SK-N-SH treated with all-trans-retinoic acid at 6 μM for 48 hours (cell line): ENCODE data around the gene NUFIP1.

Experiments used
- ATAC-seq: fragments of 200-7000 bp; cut with Tn5 transposase; 3 replicates; pipeline ENCODE4 v1.9.1; 2020; ENCODE audit warnings: mild to moderate bottlenecking, moderate library complexity
- ARNTL ChIP-seq: fragments of 450-650 bp; formaldehyde crosslinking; IDR thresholded peaks from 2 replicates; pipeline ENCODE4 v1.5.0; 2020; ENCODE audit warnings: low read depth, mild to moderate bottlenecking, moderate library complexity, borderline replicate concordance
- BACH2 ChIP-seq: fragments of 250-450 bp; sonication (Bioruptor Pico); IDR thresholded peaks from 2 replicates; pipeline ENCODE4 v1.9.0; 2021; ENCODE audit warnings: mild to moderate bottlenecking, borderline replicate concordance
- CREB5 ChIP-seq: fragments of 250-450 bp; sonication (Bioruptor Pico); IDR thresholded peaks from 2 replicates; pipeline ENCODE4 v1.5.1; 2020; ENCODE audit warnings: low read depth, mild to moderate bottlenecking, moderate library complexity
- CSDC2 ChIP-seq: fragments of 250-450 bp; sonication (Bioruptor Pico); IDR thresholded peaks from 2 replicates; pipeline ENCODE4 v1.5.0; 2020; ENCODE audit warnings: mild to moderate bottlenecking, moderate library complexity
- ESRRG ChIP-seq: fragments of 250-450 bp; sonication (Bioruptor Pico); IDR thresholded peaks from 2 replicates; pipeline ENCODE4 v1.6.1; 2021; ENCODE audit warnings: mild to moderate bottlenecking
- GLIS3 ChIP-seq: fragments of 250-450 bp; sonication (Bioruptor Pico); IDR thresholded peaks from 2 replicates; pipeline ENCODE4 v1.5.0; 2020; ENCODE audit warnings: mild to moderate bottlenecking, moderate library complexity
- ISL1 ChIP-seq: fragments of 250-450 bp; sonication (Bioruptor Pico); IDR thresholded peaks from 2 replicates; pipeline ENCODE4 v2.1.2; 2022; ENCODE audit warnings: mild to moderate bottlenecking, moderate library complexity
- OSR1 ChIP-seq: fragments of 250-450 bp; sonication (Bioruptor Pico); IDR thresholded peaks from 2 replicates; pipeline ENCODE4 v1.8.0; 2022; ENCODE audit warnings: moderate library complexity, mild to moderate bottlenecking, inconsistent platforms
- PATZ1 ChIP-seq: fragments of 250-450 bp; sonication (Bioruptor Pico); IDR thresholded peaks from 2 replicates; pipeline ENCODE4 v1.8.0; 2020; ENCODE audit warnings: mild to moderate bottlenecking, moderate library complexity, borderline replicate concordance
- PPARA ChIP-seq: fragments of 250-450 bp; sonication (Bioruptor Pico); IDR thresholded peaks from 2 replicates; pipeline ENCODE4 v1.5.0; 2020; ENCODE audit warnings: mild to moderate bottlenecking, borderline replicate concordance
- RARB ChIP-seq: fragments of 250-450 bp; sonication (Bioruptor Pico); IDR thresholded peaks from 2 replicates; pipeline ENCODE4 v1.8.0; 2021; ENCODE audit warnings: mild to moderate bottlenecking, moderate library complexity
- SNAI2 ChIP-seq: fragments of 250-450 bp; sonication (Bioruptor Pico); IDR thresholded peaks from 2 replicates; pipeline ENCODE4 v1.5.0; 2020; ENCODE audit warnings: mild to moderate bottlenecking, moderate library complexity
- TCF4 ChIP-seq: fragments of 250-450 bp; sonication (Bioruptor Pico); IDR thresholded peaks from 2 replicates; pipeline ENCODE4 v1.8.0; 2021; ENCODE audit warnings: mild to moderate bottlenecking, moderate library complexity, borderline replicate concordance
- TOX ChIP-seq: fragments of 250-450 bp; sonication (Bioruptor Pico); IDR thresholded peaks from 2 replicates; pipeline ENCODE4 v1.8.0; 2021; ENCODE audit warnings: mild to moderate bottlenecking, moderate library complexity, borderline replicate concordance
- ZC3H10 ChIP-seq: fragments of 250-450 bp; sonication (Bioruptor Pico); IDR thresholded peaks from 2 replicates; pipeline ENCODE4 v1.5.1; 2021; ENCODE audit warnings: mild to moderate bottlenecking, moderate library complexity
- ZFP3 ChIP-seq: fragments of 250-450 bp; sonication (Bioruptor Pico); IDR thresholded peaks from 2 replicates; pipeline ENCODE4 v1.5.0; 2020; ENCODE audit warnings: mild to moderate bottlenecking, moderate library complexity
- ZFP30 ChIP-seq: fragments of 450-650 bp; formaldehyde crosslinking; IDR thresholded peaks from 2 replicates; pipeline ENCODE4 v1.5.0; 2022; ENCODE audit warnings: mild to moderate bottlenecking, moderate library complexity
- ZNF565 ChIP-seq: fragments of 450-650 bp; formaldehyde crosslinking; conservative IDR thresholded peaks from 2 replicates; pipeline ENCODE4 v1.5.0; 2020; ENCODE audit warnings: low read depth, mild to moderate bottlenecking, moderate library complexity
- ZNF70 ChIP-seq: fragments of 450-650 bp; formaldehyde crosslinking; IDR thresholded peaks from 2 replicates; pipeline ENCODE4 v1.5.0; 2020; ENCODE audit warnings: mild to moderate bottlenecking, moderate library complexity
- ZNF8 ChIP-seq: fragments of 450-650 bp; formaldehyde crosslinking; IDR thresholded peaks from 2 replicates; pipeline ENCODE4 v1.5.0; 2020; ENCODE audit warnings: mild to moderate bottlenecking, moderate library complexity
- TF ChIP-seq, protein P1 (sequence below): fragments of 250-450 bp; sonication (Bioruptor Pico); IDR thresholded peaks from 2 replicates; pipeline ENCODE4 v1.5.1; 2021; ENCODE audit warnings: mild to moderate bottlenecking, moderate library complexity
- TF ChIP-seq, protein P2 (sequence below): fragments of 250-450 bp; sonication (Bioruptor Pico); IDR thresholded peaks from 2 replicates; pipeline ENCODE4 v1.8.0; 2021; ENCODE audit warnings: low read depth, mild to moderate bottlenecking, moderate library complexity, borderline replicate concordance

Gene NUFIP1

DNA sequence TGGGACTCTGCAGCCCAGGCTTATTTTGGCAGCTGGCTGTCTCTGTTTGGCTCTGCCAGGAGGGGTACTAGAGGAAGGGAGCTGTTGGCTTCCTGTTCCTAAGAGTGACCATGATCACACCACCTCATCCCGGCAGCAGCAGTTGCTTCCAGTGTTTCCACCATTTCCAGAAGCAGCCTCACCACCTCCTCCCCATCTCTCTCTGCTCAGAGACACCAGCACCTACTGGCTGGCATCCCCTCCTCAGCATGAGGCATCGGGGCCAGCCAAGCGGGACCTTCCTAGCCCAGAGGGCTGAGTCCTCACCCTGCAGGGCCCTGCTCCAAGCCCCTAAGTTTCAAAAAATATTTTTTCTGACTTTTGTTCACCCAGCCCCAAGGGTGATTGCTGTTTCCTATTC, 59.0 kb downstream of the NUFIP1 start:
- no peak for ATAC-seq
- TF ChIP-seq ZFP30 (CRISPR knock-in tag) (no peak), ESRRG (no peak), ARNTL (CRISPR knock-in tag) (no peak), RARB (CRISPR knock-in tag) (no peak), ZFP3 (CRISPR knock-in tag) (no peak), CREB5 (CRISPR knock-in tag) (no peak), PPARA (no peak), ZC3H10 (no peak), GLIS3 (CRISPR knock-in tag) (no peak), ZNF565 (no peak), ZNF70 (CRISPR knock-in tag) (no peak), SNAI2 (CRISPR knock-in tag) (no peak)
- TF ChIP-seq, protein P1, sequence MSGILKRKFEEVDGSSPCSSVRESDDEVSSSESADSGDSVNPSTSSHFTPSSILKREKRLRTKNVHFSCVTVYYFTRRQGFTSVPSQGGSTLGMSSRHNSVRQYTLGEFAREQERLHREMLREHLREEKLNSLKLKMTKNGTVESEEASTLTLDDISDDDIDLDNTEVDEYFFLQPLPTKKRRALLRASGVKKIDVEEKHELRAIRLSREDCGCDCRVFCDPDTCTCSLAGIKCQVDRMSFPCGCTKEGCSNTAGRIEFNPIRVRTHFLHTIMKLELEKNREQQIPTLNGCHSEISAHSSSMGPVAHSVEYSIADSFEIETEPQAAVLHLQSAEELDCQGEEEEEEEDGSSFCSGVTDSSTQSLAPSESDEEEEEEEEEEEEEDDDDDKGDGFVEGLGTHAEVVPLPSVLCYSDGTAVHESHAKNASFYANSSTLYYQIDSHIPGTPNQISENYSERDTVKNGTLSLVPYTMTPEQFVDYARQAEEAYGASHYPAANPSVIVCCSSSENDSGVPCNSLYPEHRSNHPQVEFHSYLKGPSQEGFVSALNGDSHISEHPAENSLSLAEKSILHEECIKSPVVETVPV (CRISPR knock-in tag) = no peak
- TF ChIP-seq, protein P2, sequence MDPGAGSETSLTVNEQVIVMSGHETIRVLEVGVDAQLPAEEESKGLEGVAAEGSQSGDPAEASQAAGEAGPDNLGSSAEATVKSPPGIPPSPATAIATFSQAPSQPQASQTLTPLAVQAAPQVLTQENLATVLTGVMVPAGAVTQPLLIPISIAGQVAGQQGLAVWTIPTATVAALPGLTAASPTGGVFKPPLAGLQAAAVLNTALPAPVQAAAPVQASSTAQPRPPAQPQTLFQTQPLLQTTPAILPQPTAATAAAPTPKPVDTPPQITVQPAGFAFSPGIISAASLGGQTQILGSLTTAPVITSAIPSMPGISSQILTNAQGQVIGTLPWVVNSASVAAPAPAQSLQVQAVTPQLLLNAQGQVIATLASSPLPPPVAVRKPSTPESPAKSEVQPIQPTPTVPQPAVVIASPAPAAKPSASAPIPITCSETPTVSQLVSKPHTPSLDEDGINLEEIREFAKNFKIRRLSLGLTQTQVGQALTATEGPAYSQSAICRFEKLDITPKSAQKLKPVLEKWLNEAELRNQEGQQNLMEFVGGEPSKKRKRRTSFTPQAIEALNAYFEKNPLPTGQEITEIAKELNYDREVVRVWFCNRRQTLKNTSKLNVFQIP (CRISPR knock-in tag) = no peak
- TF ChIP-seq, all 23 proteins: peak for 0

GRCh38 chr13:44929692-44930091, 59.6 kb downstream of the NUFIP1 start:
- TF ChIP-seq OSR1 = no peak
- TF ChIP-seq ZFP30 (CRISPR knock-in tag) = no peak
- no peak for TF ChIP-seq ESRRG
- TF ChIP-seq TOX (CRISPR knock-in tag) = no peak
- TF ChIP-seq SNAI2 (CRISPR knock-in tag) = no peak
- no peak for TF ChIP-seq ZFP3 (CRISPR knock-in tag)
- TF ChIP-seq ZNF8 (CRISPR knock-in tag) = no peak
- no peak for TF ChIP-seq ARNTL (CRISPR knock-in tag)
- TF ChIP-seq BACH2 (CRISPR knock-in tag) = no peak
- TF ChIP-seq GLIS3 (CRISPR knock-in tag) = no peak
- no peak for TF ChIP-seq PATZ1 (CRISPR knock-in tag)
- no peak for TF ChIP-seq ZNF565
- TF ChIP-seq ISL1 (CRISPR knock-in tag) = no peak
- TF ChIP-seq TCF4 = no peak
- no peak for TF ChIP-seq ZNF70 (CRISPR knock-in tag)
- TF ChIP-seq, protein P1 (CRISPR knock-in tag) = no peak
- no peak for TF ChIP-seq PPARA
- no peak for TF ChIP-seq CREB5 (CRISPR knock-in tag)
- ATAC-seq = no peak

DNA sequence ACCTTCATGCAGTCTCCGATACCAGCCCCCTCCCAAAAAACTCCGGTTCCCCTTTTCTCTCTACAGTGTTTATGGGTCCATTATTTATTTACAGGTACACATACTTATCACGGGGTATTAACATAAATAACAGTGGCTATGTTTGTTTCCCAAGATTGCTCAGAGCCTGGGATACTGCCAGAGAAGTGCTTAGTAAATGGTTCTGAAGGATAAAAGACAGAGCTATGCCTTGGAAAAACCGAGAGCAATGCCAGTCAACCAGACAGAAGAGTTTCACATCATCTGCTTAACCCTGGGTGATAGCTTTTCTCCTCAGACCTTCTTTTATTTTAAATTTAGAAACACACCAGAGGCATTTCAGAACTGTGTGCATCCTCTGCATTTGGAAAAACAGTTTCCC, 61.3 kb downstream of the NUFIP1 start:
- ATAC-seq = no peak
- TF ChIP-seq CREB5 (CRISPR knock-in tag) (no peak), ISL1 (CRISPR knock-in tag) (no peak), PATZ1 (CRISPR knock-in tag) (no peak), PPARA (no peak), ZNF565 (no peak), ESRRG (no peak), TCF4 (no peak), TOX (CRISPR knock-in tag) (no peak), CSDC2 (no peak)
- TF ChIP-seq, protein P1 (CRISPR knock-in tag) = no peak
